CD4-positive, alpha-beta T cell (primary cell): ENCODE results near the gene CDH13. TPM values are rescaled to one million over a fixed set of nuclear protein-coding genes. Genes with fewer than 3 reads are reported as not detected.

Source experiments
- ATAC-seq: fragments of 200-7000 bp; cut with Tn5 transposase; one replicate; pipeline ENCODE4 v1.10.0; 2022; ENCODE audit warnings: mild to moderate bottlenecking; ENCODE audit not compliant: poor library complexity
- CTCF ChIA-PET: fragments of 350-600 bp; sonication (Branson Sonifier 250); formaldehyde crosslinking; loops from one replicate; lab custom pipeline; 2021; ENCODE audit warnings: antibody characterized with exemption, inconsistent platforms; lab: Charles Lee
- POLR2A ChIA-PET: fragments of 350-600 bp; sonication (Branson Sonifier 250); formaldehyde crosslinking; loops from one replicate; lab custom pipeline; 2021; ENCODE audit warnings: antibody characterized with exemption, inconsistent platforms; lab: Charles Lee
- DNase-seq, 14 experiments: peaks; one replicate each; pipeline ENCODE4 v3.0.0-alpha.2; 2013 to 2020; ENCODE audit warnings: mixed read lengths in 2 of 14
- H3K27ac ChIP-seq, 2 donors: one replicate each; pipeline versions ENCODE4 v1.5.1 to v1.7.0; 2013; ENCODE audit warnings: low read length in 2 of 2, low read depth in 1 of 2, mild to moderate bottlenecking in 1 of 2
- H3K27me3 ChIP-seq, 2 experiments: 1 replicate in 1 of 2; 2 replicates in 1 of 2; pipeline versions ENCODE4 v1.6.1 to v1.7.0; 2013; ENCODE audit warnings: low read length in 2 of 2, control low read depth in 1 of 2, mild to moderate bottlenecking in 1 of 2, moderate library complexity in 1 of 2; ENCODE audit not compliant: insufficient read depth in 2 of 2, control insufficient read depth in 1 of 2
- H3K36me3 ChIP-seq: one replicate; pipeline ENCODE4 v1.6.1; 2013; ENCODE audit warnings: low read length, control low read depth; ENCODE audit not compliant: insufficient read depth
- H3K4me1 ChIP-seq: one replicate; pipeline ENCODE4 v1.6.1; 2013; ENCODE audit warnings: low read length, control low read depth; ENCODE audit not compliant: insufficient read depth
- H3K4me3 ChIP-seq: one replicate; pipeline ENCODE4 v1.5.1; 2013; ENCODE audit warnings: mild to moderate bottlenecking, low read length, moderate library complexity
- H3K9me3 ChIP-seq, 2 experiments: 1 replicate in 1 of 2; 2 replicates in 1 of 2; pipeline versions ENCODE4 v1.6.1 to v1.7.0; 2013; ENCODE audit warnings: low read length in 2 of 2, mild to moderate bottlenecking in 2 of 2, control low read depth in 1 of 2, moderate library complexity in 1 of 2; ENCODE audit not compliant: control insufficient read depth in 1 of 2, insufficient read depth in 1 of 2
- H3K27ac Mint-ChIP-seq: one replicate; pipeline ENCODE4 v1.8.0; 2020; ENCODE audit warnings: mixed read lengths
- H3K27me3 Mint-ChIP-seq: one replicate; pipeline ENCODE4 v1.8.0; 2021; ENCODE audit warnings: mixed read lengths
- H3K36me3 Mint-ChIP-seq: one replicate; pipeline ENCODE4 v1.8.0; 2021; ENCODE audit warnings: low read depth, mixed read lengths
- H3K4me1 Mint-ChIP-seq: one replicate; pipeline ENCODE4 v1.8.0; 2021; ENCODE audit warnings: low read depth, mixed read lengths
- H3K4me3 Mint-ChIP-seq: one replicate; pipeline ENCODE4 v1.8.0; 2020; ENCODE audit warnings: mild to moderate bottlenecking, mixed read lengths
- H3K9me3 Mint-ChIP-seq: one replicate; pipeline ENCODE4 v1.8.0; 2020; ENCODE audit warnings: mixed read lengths
- intact Hi-C, 2 experiments: fragments of 100-400 bp; cut with DNase I in 1 of 2; cut with micrococcal nuclease in 1 of 2; formaldehyde crosslinking; loops; one replicate each; pipeline versions ENCODE4 v1.15.1 to v1.9.0; 2023 to 2025; cut with DNase I, micrococcal nuclease
- total RNA-seq, 174 experiments: library from RNA in 2 of 174; stranded (reverse) in 2 of 174; gene quantifications; one replicate each; pipeline ENCODE4 v1.2.3 and lab custom pipeline; 2021 to 2026
- TF ChIP-seq, protein P1 (sequence below): fragments of 200-600 bp; IDR thresholded peaks from one replicate; pipeline ENCODE4 v1.8.0; 2022; ENCODE audit warnings: antibody characterized with exemption, mild to moderate bottlenecking

The CDH13 gene
- total RNA-seq, 2 experiments from 2014 or later = not detected

DNA sequence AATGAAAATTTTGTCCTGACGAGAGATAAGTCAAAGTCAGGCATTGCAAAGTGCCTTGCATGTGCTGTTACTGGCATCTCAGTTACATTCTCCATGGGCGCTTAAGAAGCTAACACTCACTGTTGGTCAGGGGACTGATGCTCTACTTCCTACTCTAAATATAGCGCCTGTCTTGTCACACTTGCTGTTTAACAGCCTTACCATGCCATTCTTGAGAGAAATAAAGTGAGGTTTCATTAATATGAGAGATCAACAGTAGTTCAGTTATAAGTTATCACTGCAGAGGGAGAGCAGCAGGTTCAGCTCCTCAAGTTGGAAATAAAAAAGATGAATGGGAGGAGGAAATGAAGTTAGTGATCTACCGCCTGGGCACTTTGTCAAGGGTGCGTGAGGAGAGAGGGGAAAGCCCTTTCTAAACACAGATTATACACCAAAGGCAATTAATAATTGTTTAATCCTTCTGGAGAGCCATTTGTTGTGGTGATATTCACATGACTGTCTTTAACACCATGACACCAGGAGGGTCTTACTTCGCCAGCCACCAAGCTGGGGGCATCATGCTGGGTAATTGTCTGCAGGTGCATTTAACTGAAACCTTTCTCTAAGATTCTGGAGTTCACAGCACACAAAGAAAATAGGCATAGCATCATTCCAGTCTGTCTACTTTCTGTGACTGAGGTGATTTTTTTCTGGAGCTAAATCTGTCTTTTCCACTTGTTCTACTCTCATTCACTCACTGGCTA, 612.4 kb downstream of the CDH13 start:
- intact Hi-C loops = no loop called here

DNA sequence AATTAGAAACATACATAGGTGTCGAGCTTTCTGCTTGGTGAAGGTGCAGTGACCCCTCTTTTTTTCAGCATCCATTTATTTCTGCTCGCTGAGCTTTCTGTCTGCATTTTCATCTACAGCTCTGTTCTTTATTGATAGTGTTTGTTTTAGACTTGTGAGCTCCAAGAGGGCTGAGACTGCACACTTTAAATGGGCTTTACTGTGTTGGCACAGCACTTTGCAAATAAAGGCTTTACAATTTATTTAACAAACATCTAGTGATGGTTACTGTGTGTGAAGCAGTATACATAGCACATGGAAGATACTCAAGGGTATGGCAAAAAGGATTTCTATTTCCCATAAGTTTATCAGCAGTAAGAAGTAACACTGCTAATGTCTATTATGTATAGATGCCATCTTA, 617.3 kb downstream of the CDH13 start:
- Histone ChIP-seq H3K4me1 (no peaks in the 10 kb centered on the region), H3K9me3 (peaks cover 0 to 4% of the 10 kb centered on the region in 2 experiments), H3K27me3 (no peaks in the 10 kb centered on the region), H3K36me3 (no peaks in the 10 kb centered on the region), H3K27ac (no peak overlapping the region), H3K4me3 (no peak overlapping the region)
- intact Hi-C loops = no loop called here
- no peaks in the 10 kb centered on the region for H3K4me1 Mint-ChIP-seq
- H3K27ac Mint-ChIP-seq = no peak overlapping the region
- no peaks in the 10 kb centered on the region for H3K36me3 Mint-ChIP-seq
- ChIA-PET CTCF (no interaction called here), POLR2A (no interaction called here)
- H3K9me3 Mint-ChIP-seq = no peaks in the 10 kb centered on the region
- TF ChIP-seq, protein P1, sequence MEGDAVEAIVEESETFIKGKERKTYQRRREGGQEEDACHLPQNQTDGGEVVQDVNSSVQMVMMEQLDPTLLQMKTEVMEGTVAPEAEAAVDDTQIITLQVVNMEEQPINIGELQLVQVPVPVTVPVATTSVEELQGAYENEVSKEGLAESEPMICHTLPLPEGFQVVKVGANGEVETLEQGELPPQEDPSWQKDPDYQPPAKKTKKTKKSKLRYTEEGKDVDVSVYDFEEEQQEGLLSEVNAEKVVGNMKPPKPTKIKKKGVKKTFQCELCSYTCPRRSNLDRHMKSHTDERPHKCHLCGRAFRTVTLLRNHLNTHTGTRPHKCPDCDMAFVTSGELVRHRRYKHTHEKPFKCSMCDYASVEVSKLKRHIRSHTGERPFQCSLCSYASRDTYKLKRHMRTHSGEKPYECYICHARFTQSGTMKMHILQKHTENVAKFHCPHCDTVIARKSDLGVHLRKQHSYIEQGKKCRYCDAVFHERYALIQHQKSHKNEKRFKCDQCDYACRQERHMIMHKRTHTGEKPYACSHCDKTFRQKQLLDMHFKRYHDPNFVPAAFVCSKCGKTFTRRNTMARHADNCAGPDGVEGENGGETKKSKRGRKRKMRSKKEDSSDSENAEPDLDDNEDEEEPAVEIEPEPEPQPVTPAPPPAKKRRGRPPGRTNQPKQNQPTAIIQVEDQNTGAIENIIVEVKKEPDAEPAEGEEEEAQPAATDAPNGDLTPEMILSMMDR = no peak
- no peak overlapping the region for H3K4me3 Mint-ChIP-seq
- ATAC-seq (no peak), DNase-seq (no peak)
- peaks cover 8% of the 10 kb centered on the region for H3K27me3 Mint-ChIP-seq

More for the DNA sequence above, 612.4 kb downstream of the CDH13 start:
- POLR2A ChIA-PET = no interaction called here
- no peak overlapping the region for H3K4me3 ChIP-seq
- no peaks in the 10 kb centered on the region for H3K27me3 ChIP-seq
- CTCF ChIA-PET = no interaction called here
- no peaks in the 10 kb centered on the region for H3K27me3 Mint-ChIP-seq
- H3K36me3 ChIP-seq = no peaks in the 10 kb centered on the region
- no peaks in the 10 kb centered on the region for H3K36me3 Mint-ChIP-seq
- ATAC-seq = no peak
- H3K9me3 ChIP-seq = peaks cover 0 to 8% of the 10 kb centered on the region in 2 experiments
- no peak overlapping the region for H3K27ac ChIP-seq
- no peaks in the 10 kb centered on the region for H3K9me3 Mint-ChIP-seq
- DNase-seq = no peak
- TF ChIP-seq, protein P1 = no peak
- no peaks in the 10 kb centered on the region for H3K4me1 ChIP-seq
- no peaks in the 10 kb centered on the region for H3K4me1 Mint-ChIP-seq
- no peak overlapping the region for H3K27ac Mint-ChIP-seq
- no peak overlapping the region for H3K4me3 Mint-ChIP-seq

DNA sequence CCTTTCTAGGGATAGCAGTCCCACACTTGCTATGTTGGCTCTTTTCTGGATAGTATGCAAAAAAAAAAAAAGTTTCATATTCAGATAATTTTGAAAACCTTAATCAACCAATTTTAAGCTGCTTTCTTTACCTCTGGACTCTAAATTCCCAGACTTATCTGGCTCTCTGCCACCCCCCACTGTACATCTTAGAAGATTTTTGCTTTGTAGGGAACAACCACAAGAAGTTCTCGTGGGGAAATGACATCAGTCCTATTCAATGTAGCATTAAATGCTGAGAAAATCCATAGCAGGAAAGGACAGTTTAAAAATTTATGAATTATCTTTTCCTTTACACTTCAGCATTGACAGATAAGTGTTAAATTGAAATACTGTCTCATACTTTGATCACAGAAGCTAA, 618.3 kb downstream of the CDH13 start:
- CTCF ChIA-PET = no interaction called here
- Histone ChIP-seq H3K36me3 (no peaks in the 10 kb centered on the region), H3K9me3 (peaks cover 0 to 4% of the 10 kb centered on the region in 2 experiments), H3K4me1 (no peaks in the 10 kb centered on the region), H3K27ac (no peak overlapping the region), H3K4me3 (no peak overlapping the region), H3K27me3 (no peaks in the 10 kb centered on the region)
- Mint-ChIP-seq H3K36me3 (no peaks in the 10 kb centered on the region), H3K4me3 (no peak overlapping the region), H3K4me1 (no peaks in the 10 kb centered on the region), H3K9me3 (no peaks in the 10 kb centered on the region), H3K27ac (no peak overlapping the region), H3K27me3 (peaks cover 8% of the 10 kb centered on the region)
- POLR2A ChIA-PET = no interaction called here
- ATAC-seq (no peak), DNase-seq (no peak)
- intact Hi-C loops = no loop called here
- TF ChIP-seq, protein P1 = no peak
